ENCODE data around the gene FERMT1.

The FERMT1 gene, protein sequence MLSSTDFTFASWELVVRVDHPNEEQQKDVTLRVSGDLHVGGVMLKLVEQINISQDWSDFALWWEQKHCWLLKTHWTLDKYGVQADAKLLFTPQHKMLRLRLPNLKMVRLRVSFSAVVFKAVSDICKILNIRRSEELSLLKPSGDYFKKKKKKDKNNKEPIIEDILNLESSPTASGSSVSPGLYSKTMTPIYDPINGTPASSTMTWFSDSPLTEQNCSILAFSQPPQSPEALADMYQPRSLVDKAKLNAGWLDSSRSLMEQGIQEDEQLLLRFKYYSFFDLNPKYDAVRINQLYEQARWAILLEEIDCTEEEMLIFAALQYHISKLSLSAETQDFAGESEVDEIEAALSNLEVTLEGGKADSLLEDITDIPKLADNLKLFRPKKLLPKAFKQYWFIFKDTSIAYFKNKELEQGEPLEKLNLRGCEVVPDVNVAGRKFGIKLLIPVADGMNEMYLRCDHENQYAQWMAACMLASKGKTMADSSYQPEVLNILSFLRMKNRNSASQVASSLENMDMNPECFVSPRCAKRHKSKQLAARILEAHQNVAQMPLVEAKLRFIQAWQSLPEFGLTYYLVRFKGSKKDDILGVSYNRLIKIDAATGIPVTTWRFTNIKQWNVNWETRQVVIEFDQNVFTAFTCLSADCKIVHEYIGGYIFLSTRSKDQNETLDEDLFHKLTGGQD

GRCh38 chr20:6122873-6123648, at the start of gene FERMT1:
TSS of gene FERMT1 (minus strand) at chr20:6123030. CDS start at chr20:6119554, 3,476 bp downstream.
- DNase-seq, result peak; percentile 49

DNA sequence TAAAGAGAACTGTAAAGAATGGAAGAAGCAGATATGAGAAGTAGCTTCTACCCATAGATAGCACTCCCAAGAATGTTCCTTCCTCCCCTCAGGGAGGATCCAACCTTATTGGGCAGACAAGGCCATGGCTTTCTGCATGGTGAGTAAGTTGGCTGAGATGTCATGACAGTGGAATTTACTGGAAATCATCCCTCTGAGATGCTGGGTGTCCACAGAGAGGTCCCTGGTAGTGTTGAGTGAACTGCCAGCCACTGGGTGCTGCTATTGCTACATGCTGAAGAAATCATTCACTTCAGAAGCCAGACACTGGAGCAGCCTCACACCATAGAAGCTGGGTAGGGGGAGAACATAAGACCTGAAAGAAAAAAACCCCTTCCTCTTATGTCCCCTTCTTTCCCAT, 46.4 kb upstream of the FERMT1 start:
- DNase-seq, result peak; percentile 17

GRCh38 chr20:6168204-6168603, 45.4 kb upstream of the FERMT1 start:
- no peak for DNase-seq

DNA sequence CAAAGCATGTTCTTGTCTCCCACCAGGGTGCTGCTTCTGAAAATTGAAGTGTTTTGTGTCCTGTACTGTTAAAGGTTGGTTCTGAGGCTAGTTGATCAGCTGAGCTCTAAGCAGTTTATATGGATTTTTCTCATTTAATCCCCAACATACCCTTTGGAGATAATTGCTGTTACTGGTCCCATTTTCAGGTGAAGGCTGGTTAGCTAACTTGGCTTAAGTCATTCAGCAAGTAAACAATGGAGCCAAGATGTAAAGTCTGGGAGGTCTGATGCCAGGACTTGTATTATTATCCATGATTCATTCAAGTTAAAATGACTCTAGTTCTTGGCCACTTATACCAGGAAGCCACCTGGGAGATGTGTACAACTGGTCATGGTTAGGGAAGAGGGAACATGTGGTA, 42.5 kb upstream of the FERMT1 start:
- no peak for DNase-seq

DNA sequence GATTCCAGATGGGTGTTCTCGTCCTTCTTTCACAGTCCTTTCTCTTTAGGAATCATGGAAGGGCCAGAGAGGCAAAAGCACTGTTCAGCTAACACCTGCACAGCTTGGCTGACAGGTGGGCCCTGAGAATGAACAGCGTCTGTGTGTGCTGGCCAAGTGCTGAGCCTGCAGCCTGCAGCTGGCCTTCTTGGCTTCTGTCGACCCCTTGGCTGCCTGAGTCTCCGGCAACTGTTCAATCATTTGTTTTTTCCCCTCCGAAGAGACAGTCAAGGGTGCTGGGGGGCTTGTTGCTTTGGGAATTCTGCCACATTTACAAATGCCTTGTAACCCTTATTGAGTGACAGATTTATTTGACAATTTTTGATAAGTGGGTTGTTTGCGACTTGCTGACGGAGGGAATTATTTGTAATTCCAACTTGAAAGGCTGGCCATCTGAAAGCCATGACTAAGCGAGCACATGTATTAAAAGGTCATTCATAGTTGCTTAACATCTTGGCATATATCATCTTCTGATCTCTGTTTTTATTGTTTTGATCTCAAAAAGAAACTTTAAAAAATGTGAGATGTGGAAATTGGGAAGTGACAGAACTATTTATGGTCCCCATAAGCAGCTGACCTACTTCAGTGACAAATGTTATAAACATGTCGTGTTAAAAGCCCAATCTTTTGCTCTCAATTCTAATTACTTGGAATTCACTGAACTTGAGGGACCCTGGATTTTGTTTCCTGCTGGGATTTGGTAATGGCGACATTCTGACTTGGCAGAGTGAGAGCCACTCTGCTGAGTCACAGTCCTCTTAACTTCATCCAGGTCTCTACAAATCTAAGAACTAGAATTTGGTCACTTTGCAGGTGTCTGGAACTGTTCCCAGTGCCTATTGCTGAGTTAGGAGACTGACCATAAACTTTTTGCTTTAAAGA, 41.9 kb upstream of the FERMT1 start:
- no peak for DNase-seq

DNA sequence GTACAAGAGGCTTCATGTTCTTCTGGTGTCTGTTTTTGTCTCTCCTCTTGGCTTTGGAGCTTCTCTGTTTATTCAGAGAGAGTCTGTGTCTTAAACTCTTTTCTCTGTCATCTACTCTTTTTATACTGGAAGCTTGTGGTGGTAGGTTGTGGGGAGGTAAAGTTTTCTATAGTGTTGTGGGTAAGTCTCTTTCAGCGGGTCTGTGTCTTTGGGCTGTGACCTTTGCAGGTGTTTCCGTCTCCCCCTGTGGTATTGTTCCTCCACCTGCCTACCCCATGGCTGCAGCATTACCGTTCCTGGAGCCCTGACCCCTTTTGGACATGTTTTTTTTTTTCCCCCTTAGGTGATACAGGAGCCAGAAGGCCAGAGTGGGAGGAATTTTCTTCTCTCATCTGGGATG, 37.9 kb upstream of the FERMT1 start:
- no peak for DNase-seq

DNA sequence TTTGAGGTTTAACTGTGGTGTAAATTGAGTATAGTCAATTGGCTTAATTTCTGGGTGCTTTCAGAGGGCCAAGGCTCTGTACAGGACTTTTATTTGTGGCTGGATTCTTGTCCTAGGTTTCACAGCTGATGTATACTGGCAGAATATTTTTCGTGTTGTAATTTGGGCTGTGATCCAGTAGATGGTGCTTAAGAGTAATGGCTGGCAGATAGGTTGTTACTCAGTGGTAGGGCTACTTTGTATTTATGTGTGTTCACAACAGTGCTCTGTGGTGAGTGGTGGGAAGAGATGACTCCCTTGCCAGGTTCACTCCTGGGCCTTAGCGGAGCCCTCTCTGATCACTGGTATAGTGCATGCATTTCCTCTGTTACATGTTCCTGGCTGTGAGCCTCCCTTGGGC, 34.5 kb upstream of the FERMT1 start:
- DNase-seq, result no peak

DNA sequence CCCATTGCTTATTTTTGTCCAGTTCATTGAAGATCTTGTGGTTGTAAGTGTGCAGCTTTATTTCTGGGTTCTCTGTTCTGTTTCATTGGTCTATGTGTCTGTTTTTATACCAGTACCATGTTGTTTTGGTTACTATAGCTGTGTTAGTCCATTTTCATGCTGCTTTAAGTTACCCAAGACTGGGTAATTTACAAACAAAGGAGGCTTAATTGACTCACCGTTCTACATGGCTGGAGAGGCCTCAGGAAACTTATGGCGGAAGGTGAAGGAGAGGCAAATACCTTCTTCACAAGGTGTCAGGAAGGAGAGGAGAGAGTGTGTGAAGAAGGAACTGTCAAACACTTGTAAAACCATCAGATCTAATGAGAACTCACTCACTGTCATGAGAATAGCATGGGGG, 29.9 kb upstream of the FERMT1 start:
- no peak for DNase-seq

- DNase-seq, result no peak
Measured at GRCh38 chr20:6148073-6148472, 25.2 kb upstream of the FERMT1 start.

DNA sequence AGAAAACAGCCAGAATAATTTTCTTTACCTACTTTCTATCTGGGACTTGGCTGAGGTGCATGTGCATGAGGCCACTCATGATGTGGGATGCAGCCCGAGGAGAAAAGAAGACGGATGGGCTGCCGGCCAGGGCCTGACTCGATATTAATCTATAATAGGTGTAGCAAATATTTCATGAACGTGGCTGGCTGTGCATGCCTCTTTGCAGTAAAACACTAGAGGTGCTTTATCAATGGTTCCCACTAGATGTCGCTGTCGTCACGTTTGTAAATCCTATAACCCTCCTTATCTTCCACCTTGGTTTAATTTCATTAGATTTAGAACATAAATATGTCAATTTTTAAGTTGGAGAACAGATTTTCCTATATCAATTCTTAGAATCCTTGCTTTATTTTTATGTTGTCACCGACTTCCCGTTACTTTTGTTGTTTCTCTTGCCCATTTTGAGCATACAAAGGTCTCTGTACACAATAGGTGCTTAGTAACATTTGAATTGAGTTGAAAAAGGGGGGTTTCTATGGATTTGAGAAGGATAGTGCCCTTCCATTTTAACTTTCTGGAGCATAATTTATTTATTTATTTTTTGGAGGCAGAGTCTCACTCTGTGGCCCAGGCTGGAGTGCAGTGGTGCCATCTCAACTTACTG, 19.6 kb upstream of the FERMT1 start:
- DNase-seq, result peak; percentile 48

GRCh38 chr20:6140947-6141346, 18.1 kb upstream of the FERMT1 start:
- DNase-seq, result no peak

GRCh38 chr20:6135347-6135746, 12.5 kb upstream of the FERMT1 start:
- no peak for DNase-seq

DNA sequence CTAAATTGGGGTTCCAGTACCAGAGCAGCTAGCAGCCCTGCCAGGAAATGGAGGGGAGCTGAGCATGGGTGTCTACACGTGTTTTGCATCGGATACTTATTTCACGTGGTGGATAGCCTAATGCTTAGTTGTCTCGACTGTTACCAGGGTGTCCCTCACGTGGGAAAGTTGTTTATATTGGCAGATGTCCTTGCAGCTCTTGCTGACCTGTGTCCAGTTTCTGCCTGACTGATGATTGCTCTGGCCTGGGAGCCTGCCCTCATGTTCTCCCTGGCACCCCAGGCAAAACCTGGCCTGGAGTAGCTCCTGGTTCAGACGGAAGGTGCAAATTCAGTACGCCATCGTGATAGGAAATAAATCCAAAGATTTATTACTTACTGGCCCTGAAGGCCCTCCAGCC, 11.8 kb upstream of the FERMT1 start:
- no peak for DNase-seq

DNA sequence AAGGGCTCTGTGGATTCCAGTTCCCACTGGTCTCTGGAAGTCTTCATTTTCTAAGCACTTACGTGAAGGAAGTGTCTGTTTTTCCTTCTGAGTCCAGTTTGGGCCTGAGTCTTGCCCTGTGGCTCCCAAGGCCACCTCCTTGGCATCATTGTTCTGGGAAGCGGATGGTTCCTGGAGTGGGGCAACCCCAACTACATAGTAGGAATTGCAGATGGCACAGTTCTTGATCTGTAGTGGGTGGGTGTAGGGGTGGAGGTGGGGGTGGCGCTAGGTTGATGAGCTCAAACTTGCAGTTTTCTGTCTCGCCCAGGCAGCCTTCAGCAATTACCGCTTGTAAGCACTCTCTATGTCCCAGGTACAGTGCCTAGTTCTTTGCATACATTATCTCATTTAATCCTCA, 7.2 kb upstream of the FERMT1 start:
- no peak for DNase-seq

GRCh38 chr20:6127825-6128224, 5.0 kb upstream of the FERMT1 start:
- no peak for DNase-seq

GRCh38 chr20:6126846-6127245, 4.0 kb upstream of the FERMT1 start:
- no peak for DNase-seq

- DNase-seq, result no peak
Measured at GRCh38 chr20:6123649-6124014, 802 bp upstream of the FERMT1 start.

GRCh38 chr20:6122111-6122872, 538 bp downstream of the FERMT1 start:
- DNase-seq, result no peak

GRCh38 chr20:6121504-6121903, 1.3 kb downstream of the FERMT1 start:
- no peak for DNase-seq

DNA sequence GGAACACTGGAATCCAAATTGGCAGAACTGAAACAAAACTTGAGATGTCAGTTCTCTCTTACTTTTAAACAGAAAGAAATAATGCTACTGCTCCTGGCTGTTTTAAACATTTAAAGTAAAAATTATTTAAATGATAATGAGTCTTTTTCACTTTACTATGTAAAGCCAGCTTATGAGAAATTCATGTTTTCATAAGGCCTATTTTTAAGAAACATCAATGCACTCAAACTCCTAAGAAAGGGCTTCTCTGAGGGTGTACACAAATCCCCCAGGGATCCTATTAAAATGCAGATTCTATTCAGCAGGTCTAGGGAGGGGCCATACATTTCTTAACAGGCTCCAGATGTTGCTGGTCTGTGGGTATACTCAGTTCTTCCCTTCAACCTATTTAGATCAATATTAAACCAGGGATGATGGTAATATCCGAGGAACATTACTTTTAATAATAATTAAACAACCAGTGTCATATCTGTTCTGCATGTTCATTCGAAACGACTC, 2.3 kb downstream of the FERMT1 start:
- DNase-seq, result no peak

- no peak for DNase-seq
Measured at GRCh38 chr20:6116758-6117157, 6.1 kb downstream of the FERMT1 start.
